ENCODE measurements around the gene DLG2.

The DLG2 gene

GRCh38 chr11:84607975-84608836 is 1018.9 kb downstream of the DLG2 start:
- no peak for DNase-seq (ENCODE audit: low spot score in 2 of 2)
- no peak for ATAC-seq (ENCODE audit: low read depth)
- H3K4me3 Mint-ChIP-seq: no peak overlapping the region
- H3K4me1 Mint-ChIP-seq: no peaks in the 10 kb centered on the region
- H3K9me3 Mint-ChIP-seq: no peaks in the 10 kb centered on the region
- no peak overlapping the region for H3K27ac Mint-ChIP-seq
- H3K27me3 Mint-ChIP-seq: peaks cover 2% of the 10 kb centered on the region
- no peaks in the 10 kb centered on the region for H3K36me3 Mint-ChIP-seq

GRCh38 chr11:84594602-84595001 is 1032.5 kb downstream of the DLG2 start:
- Mint-ChIP-seq H3K27me3 (no peaks in the 10 kb centered on the region), H3K9me3 (no peaks in the 10 kb centered on the region), H3K27ac (no peak overlapping the region), H3K4me3 (no peak overlapping the region), H3K4me1 (no peaks in the 10 kb centered on the region), H3K36me3 (no peaks in the 10 kb centered on the region)
- ATAC-seq (ENCODE audit: low read depth) (no peak), DNase-seq (ENCODE audit: low spot score in 2 of 2) (no peak)

GRCh38 chr11:84590106-84590505 is 1037.0 kb downstream of the DLG2 start:
- H3K9me3 Mint-ChIP-seq: no peaks in the 10 kb centered on the region
- H3K27ac Mint-ChIP-seq: no peak overlapping the region
- H3K36me3 Mint-ChIP-seq: no peaks in the 10 kb centered on the region
- H3K4me3 Mint-ChIP-seq: no peak overlapping the region
- H3K4me1 Mint-ChIP-seq: no peaks in the 10 kb centered on the region
- ATAC-seq (ENCODE audit: low read depth) (no peak), DNase-seq (ENCODE audit: low spot score in 2 of 2) (no peak)
- peaks cover 6% of the 10 kb centered on the region for H3K27me3 Mint-ChIP-seq

- Mint-ChIP-seq H3K36me3 (no peaks in the 10 kb centered on the region), H3K27me3 (peaks cover 6% of the 10 kb centered on the region), H3K4me1 (no peaks in the 10 kb centered on the region), H3K27ac (no peak overlapping the region), H3K4me3 (no peak overlapping the region), H3K9me3 (no peaks in the 10 kb centered on the region)
- no peak for DNase-seq (ENCODE audit: low spot score in 2 of 2)
- no peak for ATAC-seq (ENCODE audit: low read depth)
These were observed 1038.9 kb downstream of the DLG2 start for GRCh38 chr11:84588131-84588829.

- Mint-ChIP-seq H3K36me3 (no peaks in the 10 kb centered on the region), H3K9me3 (no peaks in the 10 kb centered on the region), H3K4me3 (no peak overlapping the region), H3K27me3 (peaks cover 7% of the 10 kb centered on the region), H3K4me1 (no peaks in the 10 kb centered on the region), H3K27ac (no peak overlapping the region)
- ATAC-seq (ENCODE audit: low read depth): no peak
- DNase-seq (ENCODE audit: low spot score in 2 of 2): no peak
These were observed 1044.0 kb downstream of the DLG2 start for GRCh38 chr11:84583106-84583505.

GRCh38 chr11:84581083-84581482 is 1046.1 kb downstream of the DLG2 start:
- ATAC-seq (ENCODE audit: low read depth): no peak
- Mint-ChIP-seq H3K36me3 (peaks cover 4% of the 10 kb centered on the region), H3K27ac (no peak overlapping the region), H3K4me1 (no peaks in the 10 kb centered on the region), H3K4me3 (no peak overlapping the region), H3K9me3 (no peaks in the 10 kb centered on the region), H3K27me3 (peaks cover 4% of the 10 kb centered on the region)
- DNase-seq (ENCODE audit: low spot score in 2 of 2): no peak

GRCh38 chr11:84580428-84580827 is 1046.7 kb downstream of the DLG2 start:
- Mint-ChIP-seq H3K27ac (no peak overlapping the region), H3K27me3 (peaks cover 4% of the 10 kb centered on the region), H3K36me3 (peaks cover 4% of the 10 kb centered on the region), H3K4me3 (no peak overlapping the region), H3K4me1 (no peaks in the 10 kb centered on the region), H3K9me3 (no peaks in the 10 kb centered on the region)
- DNase-seq (ENCODE audit: low spot score in 2 of 2) (no peak), ATAC-seq (ENCODE audit: low read depth) (no peak)

- ATAC-seq (ENCODE audit: low read depth) (no peak), DNase-seq (ENCODE audit: low spot score in 2 of 2) (no peak)
- peaks cover 11% of the 10 kb centered on the region for H3K9me3 Mint-ChIP-seq
- peaks cover 6% of the 10 kb centered on the region for H3K36me3 Mint-ChIP-seq
- H3K4me1 Mint-ChIP-seq: no peaks in the 10 kb centered on the region
- H3K27me3 Mint-ChIP-seq: peaks cover 10% of the 10 kb centered on the region
- H3K4me3 Mint-ChIP-seq: no peak overlapping the region
- no peak overlapping the region for H3K27ac Mint-ChIP-seq
These were observed 1053.3 kb downstream of the DLG2 start for GRCh38 chr11:84573868-84574267.

- Mint-ChIP-seq H3K36me3 (peaks cover 3% of the 10 kb centered on the region), H3K4me3 (no peak overlapping the region), H3K27me3 (peaks cover 11% of the 10 kb centered on the region), H3K9me3 (peaks cover 13% of the 10 kb centered on the region), H3K4me1 (no peaks in the 10 kb centered on the region), H3K27ac (no peak overlapping the region)
- ATAC-seq (ENCODE audit: low read depth) (no peak), DNase-seq (ENCODE audit: low spot score in 2 of 2) (no peak)
These were observed 1060.5 kb downstream of the DLG2 start for GRCh38 chr11:84566671-84567070.

- DNase-seq (ENCODE audit: low spot score in 2 of 2) (no peak), ATAC-seq (ENCODE audit: low read depth) (no peak)
- H3K9me3 Mint-ChIP-seq: peaks cover 4% of the 10 kb centered on the region
- H3K4me3 Mint-ChIP-seq: no peak overlapping the region
- H3K36me3 Mint-ChIP-seq: no peaks in the 10 kb centered on the region
- no peak overlapping the region for H3K27ac Mint-ChIP-seq
- peaks cover 3% of the 10 kb centered on the region for H3K27me3 Mint-ChIP-seq
- H3K4me1 Mint-ChIP-seq: no peaks in the 10 kb centered on the region
These were observed 1062.3 kb downstream of the DLG2 start for GRCh38 chr11:84564867-84565184.

GRCh38 chr11:84564180-84564866 is 1062.8 kb downstream of the DLG2 start:
- Mint-ChIP-seq H3K4me1 (no peaks in the 10 kb centered on the region), H3K27me3 (peaks cover 3% of the 10 kb centered on the region), H3K27ac (no peak overlapping the region), H3K9me3 (peaks cover 4% of the 10 kb centered on the region), H3K4me3 (no peak overlapping the region), H3K36me3 (no peaks in the 10 kb centered on the region)
- DNase-seq (ENCODE audit: low spot score in 2 of 2): peak; percentile 35 to 42
- ATAC-seq (ENCODE audit: low read depth): peak; percentile 44

GRCh38 chr11:84563356-84563755 is 1063.8 kb downstream of the DLG2 start:
- no peaks in the 10 kb centered on the region for H3K4me1 Mint-ChIP-seq
- no peak overlapping the region for H3K27ac Mint-ChIP-seq
- DNase-seq (ENCODE audit: low spot score in 2 of 2) (no peak), ATAC-seq (ENCODE audit: low read depth) (no peak)
- no peak overlapping the region for H3K4me3 Mint-ChIP-seq
- peaks cover 3% of the 10 kb centered on the region for H3K27me3 Mint-ChIP-seq
- no peaks in the 10 kb centered on the region for H3K36me3 Mint-ChIP-seq
- no peaks in the 10 kb centered on the region for H3K9me3 Mint-ChIP-seq

GRCh38 chr11:84560206-84560605 is 1066.9 kb downstream of the DLG2 start:
- H3K4me3 Mint-ChIP-seq: no peak overlapping the region
- no peak overlapping the region for H3K27ac Mint-ChIP-seq
- no peaks in the 10 kb centered on the region for H3K9me3 Mint-ChIP-seq
- ATAC-seq (ENCODE audit: low read depth) (no peak), DNase-seq (ENCODE audit: low spot score in 2 of 2) (no peak)
- no peaks in the 10 kb centered on the region for H3K27me3 Mint-ChIP-seq
- H3K36me3 Mint-ChIP-seq: no peaks in the 10 kb centered on the region
- H3K4me1 Mint-ChIP-seq: peaks cover 2% of the 10 kb centered on the region

Data from memory B cell (primary cell).